Ishikawa (cell line): ENCODE results near the gene TRPM2.

ENCODE experiments used
- CEBPB ChIP-seq: IDR thresholded peaks from 2 replicates; pipeline ENCODE4 v1.6.1; 2012
- CREB1 ChIP-seq: IDR thresholded peaks from 2 replicates; pipeline ENCODE4 v1.6.1; 2012; ENCODE audit warnings: low read depth
- EGR1 ChIP-seq: IDR thresholded peaks from 2 replicates; pipeline ENCODE4 v1.6.1; 2012
- EP300 ChIP-seq: IDR thresholded peaks from 2 replicates; pipeline ENCODE4 v1.6.1; 2012; ENCODE audit warnings: borderline replicate concordance
- FOXM1 ChIP-seq: IDR thresholded peaks from 2 replicates; pipeline ENCODE4 v1.6.1; 2012; ENCODE audit warnings: low read depth, borderline replicate concordance
- NFIC ChIP-seq: IDR thresholded peaks from 2 replicates; pipeline ENCODE4 v1.6.1; 2012
- RAD21 ChIP-seq: IDR thresholded peaks from 2 replicates; pipeline ENCODE4 v1.6.1; 2012; ENCODE audit warnings: low read depth
- TAF1 ChIP-seq: IDR thresholded peaks from 2 replicates; pipeline ENCODE4 v1.6.1; 2012; ENCODE audit warnings: low read depth, mild to moderate bottlenecking
- TCF12 ChIP-seq: IDR thresholded peaks from 2 replicates; pipeline ENCODE4 v1.6.1; 2012; ENCODE audit warnings: low read depth
- TEAD4 ChIP-seq: IDR thresholded peaks from 2 replicates; pipeline ENCODE4 v1.6.1; 2012
- USF1 ChIP-seq: IDR thresholded peaks from 2 replicates; pipeline ENCODE4 v1.6.1; 2012
- YY1 ChIP-seq: IDR thresholded peaks from 2 replicates; pipeline ENCODE4 v1.6.1; 2012; ENCODE audit warnings: low read depth
- ZBTB7A ChIP-seq: IDR thresholded peaks from 2 replicates; pipeline ENCODE4 v1.6.1; 2012; ENCODE audit warnings: low read depth
- TF ChIP-seq, protein P1 (sequence below): IDR thresholded peaks from 2 replicates; pipeline ENCODE4 v1.6.1; 2012
- TF ChIP-seq, protein P2 (sequence below): IDR thresholded peaks from 2 replicates; pipeline ENCODE4 v1.6.1; 2012; ENCODE audit warnings: low read depth, mild to moderate bottlenecking

TRPM2 gene

DNA sequence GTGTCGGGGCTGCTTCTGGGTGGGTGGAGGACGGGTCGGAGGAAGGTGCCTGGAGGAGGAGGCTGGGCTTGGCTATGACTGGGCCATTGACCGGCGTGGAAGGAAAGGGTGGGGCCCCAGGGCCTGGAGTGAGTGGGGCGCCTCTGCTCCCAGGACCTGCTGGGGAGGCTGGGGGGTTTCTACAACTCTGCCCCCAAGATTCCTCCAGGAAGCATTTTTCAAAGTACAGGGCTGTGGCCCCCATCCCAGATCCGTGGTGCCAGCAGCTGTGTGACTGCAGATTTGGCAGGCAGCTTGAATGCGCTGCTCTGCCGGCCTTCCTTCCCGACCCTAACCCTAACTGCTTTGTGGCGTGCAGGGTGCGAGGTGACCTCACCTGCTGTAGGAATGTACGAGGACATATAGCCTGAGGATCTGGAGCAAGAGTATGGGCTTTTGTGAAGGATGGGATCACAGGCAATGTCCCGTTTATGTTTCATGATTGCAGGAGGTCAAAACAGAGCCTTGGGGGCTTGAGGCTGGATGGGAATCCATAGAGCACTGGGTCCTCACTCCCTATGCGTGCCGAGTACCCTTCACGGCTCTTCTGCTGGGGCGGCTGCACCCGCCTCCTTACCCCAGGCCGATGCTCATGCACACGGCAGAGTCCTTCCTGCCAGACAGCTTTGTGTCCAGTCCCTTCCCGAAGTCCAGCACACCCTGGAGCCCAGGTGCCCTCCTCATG, 24.7 kb downstream of the TRPM2 start:
- no peak for TF ChIP-seq USF1
- TF ChIP-seq CEBPB: no peak
- TF ChIP-seq EP300: no peak
- no peak for TF ChIP-seq EGR1
- no peak for TF ChIP-seq YY1

DNA sequence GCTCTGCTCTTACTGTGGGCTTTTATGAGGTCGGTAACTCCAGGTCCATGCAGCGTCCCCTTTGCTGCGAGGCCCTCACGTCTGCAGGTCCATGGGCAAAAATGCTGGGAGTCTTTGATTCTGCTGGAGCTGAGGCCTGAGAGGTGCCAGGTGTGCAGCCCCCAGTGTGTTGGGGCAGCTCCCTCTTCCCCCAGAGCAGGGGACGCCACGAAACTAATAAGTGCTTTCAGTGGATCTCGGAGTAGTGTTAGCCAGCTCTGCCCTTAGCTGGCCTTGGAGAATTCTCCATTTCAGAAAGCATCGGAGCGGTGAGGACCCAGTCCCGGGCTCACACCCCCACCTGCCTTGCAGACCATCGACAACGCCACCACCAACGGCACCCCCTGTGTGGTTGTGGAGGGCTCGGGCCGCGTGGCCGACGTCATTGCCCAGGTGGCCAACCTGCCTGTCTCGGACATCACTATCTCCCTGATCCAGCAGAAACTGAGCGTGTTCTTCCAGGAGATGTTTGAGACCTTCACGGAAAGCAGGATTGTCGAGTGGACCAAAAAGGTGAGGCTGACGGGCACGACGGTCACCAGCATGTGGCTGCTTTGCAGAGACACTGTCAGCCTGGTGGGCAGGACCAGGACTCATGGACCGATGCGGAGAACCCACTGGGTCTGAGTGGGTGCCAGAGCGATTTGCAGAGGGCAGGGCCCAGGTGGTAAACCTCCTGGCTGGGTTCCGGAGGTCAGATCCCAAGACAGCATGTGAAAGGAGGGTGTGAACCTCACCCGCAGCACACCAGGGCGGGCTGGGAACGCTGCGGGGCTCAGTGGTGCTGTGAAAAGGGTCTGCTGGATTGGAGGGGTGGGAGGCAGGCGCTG, 25.5 kb downstream of the TRPM2 start:
- no peak for TF ChIP-seq EP300
- no peak for TF ChIP-seq USF1
- TF ChIP-seq, protein P1, sequence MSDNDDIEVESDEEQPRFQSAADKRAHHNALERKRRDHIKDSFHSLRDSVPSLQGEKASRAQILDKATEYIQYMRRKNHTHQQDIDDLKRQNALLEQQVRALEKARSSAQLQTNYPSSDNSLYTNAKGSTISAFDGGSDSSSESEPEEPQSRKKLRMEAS: no peak
- TF ChIP-seq EGR1: no peak

DNA sequence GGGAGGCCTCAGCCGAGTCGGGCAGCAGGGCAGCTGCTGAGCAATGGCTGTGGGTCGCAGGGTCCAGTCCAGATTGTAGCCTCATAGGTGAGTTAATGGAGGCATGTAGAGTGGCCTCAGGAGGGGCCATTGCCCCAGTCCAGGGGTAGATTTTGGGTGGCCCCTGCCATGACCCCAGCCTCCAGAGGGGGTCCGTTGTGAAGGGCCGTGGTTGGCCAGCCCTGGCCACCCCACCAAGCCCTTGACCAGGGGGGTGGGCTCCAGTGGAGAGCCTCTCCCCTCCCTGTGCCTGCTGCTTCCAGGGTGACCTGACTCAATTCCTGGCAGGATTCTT, 26.1 kb downstream of the TRPM2 start:
- TF ChIP-seq TAF1 (no peak), ZBTB7A (no peak), FOXM1 (no peak), CREB1 (no peak), NFIC (no peak)
- TF ChIP-seq, protein P1: no peak

- TF ChIP-seq USF1 (no peak), FOXM1 (no peak), EGR1 (no peak), TCF12 (no peak), RAD21 (no peak), TAF1 (no peak), EP300 (no peak)
- TF ChIP-seq, protein P2, sequence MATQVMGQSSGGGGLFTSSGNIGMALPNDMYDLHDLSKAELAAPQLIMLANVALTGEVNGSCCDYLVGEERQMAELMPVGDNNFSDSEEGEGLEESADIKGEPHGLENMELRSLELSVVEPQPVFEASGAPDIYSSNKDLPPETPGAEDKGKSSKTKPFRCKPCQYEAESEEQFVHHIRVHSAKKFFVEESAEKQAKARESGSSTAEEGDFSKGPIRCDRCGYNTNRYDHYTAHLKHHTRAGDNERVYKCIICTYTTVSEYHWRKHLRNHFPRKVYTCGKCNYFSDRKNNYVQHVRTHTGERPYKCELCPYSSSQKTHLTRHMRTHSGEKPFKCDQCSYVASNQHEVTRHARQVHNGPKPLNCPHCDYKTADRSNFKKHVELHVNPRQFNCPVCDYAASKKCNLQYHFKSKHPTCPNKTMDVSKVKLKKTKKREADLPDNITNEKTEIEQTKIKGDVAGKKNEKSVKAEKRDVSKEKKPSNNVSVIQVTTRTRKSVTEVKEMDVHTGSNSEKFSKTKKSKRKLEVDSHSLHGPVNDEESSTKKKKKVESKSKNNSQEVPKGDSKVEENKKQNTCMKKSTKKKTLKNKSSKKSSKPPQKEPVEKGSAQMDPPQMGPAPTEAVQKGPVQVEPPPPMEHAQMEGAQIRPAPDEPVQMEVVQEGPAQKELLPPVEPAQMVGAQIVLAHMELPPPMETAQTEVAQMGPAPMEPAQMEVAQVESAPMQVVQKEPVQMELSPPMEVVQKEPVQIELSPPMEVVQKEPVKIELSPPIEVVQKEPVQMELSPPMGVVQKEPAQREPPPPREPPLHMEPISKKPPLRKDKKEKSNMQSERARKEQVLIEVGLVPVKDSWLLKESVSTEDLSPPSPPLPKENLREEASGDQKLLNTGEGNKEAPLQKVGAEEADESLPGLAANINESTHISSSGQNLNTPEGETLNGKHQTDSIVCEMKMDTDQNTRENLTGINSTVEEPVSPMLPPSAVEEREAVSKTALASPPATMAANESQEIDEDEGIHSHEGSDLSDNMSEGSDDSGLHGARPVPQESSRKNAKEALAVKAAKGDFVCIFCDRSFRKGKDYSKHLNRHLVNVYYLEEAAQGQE: no peak
Observed at GRCh38 chr21:44379991-44380865, 26.8 kb downstream of the TRPM2 start.

GRCh38 chr21:44380876-44381275, 27.5 kb downstream of the TRPM2 start:
- TF ChIP-seq TEAD4 (no peak), NFIC (no peak), TAF1 (no peak), EGR1 (no peak), FOXM1 (no peak), YY1 (no peak), CEBPB (no peak), EP300 (no peak), USF1 (no peak), RAD21 (no peak), ZBTB7A (no peak), TCF12 (no peak)
- TF ChIP-seq, protein P2: no peak
- TF ChIP-seq, protein P1: no peak
